SKM-1 (cell line): ENCODE data around the gene C1orf141.
"Not testable (repeated sequence)": the region's sequence is repeated elsewhere in the genome, so short reads cannot be mapped to it uniquely, and the experiment has no call there.

Experiments
- DNase-seq: peaks from one replicate; lab custom pipeline; 2025; ENCODE audit not compliant: unreplicated experiment; lab: John Stamatoyannopoulos, UW

C1orf141 gene

DNA sequence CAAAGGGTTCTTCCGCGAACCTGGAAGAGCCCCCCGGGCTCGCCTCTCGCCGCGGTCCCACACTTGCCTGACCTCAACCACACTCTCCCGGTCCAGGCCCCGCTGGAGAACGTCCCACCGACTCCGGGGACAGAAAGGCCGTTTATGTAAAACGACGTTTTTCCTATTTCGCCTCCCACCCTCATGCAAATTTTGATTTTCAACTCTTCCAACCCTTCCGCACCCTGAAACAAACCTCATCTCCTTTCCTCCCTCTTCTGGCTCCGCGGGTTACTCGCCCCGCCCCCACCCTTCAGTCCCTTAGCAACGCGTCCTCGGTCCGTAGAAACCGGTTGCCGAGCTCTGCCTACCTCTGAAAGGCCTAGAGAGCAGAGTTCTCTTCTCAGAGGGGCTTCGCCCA lies at the start of gene C1orf141:
C1orf141 (minus strand) TSS at position 276 of the 400 bp plus-strand sequence. CDS start 7,730 bp downstream, outside the sequence.
- DNase-seq = no peak

DNA sequence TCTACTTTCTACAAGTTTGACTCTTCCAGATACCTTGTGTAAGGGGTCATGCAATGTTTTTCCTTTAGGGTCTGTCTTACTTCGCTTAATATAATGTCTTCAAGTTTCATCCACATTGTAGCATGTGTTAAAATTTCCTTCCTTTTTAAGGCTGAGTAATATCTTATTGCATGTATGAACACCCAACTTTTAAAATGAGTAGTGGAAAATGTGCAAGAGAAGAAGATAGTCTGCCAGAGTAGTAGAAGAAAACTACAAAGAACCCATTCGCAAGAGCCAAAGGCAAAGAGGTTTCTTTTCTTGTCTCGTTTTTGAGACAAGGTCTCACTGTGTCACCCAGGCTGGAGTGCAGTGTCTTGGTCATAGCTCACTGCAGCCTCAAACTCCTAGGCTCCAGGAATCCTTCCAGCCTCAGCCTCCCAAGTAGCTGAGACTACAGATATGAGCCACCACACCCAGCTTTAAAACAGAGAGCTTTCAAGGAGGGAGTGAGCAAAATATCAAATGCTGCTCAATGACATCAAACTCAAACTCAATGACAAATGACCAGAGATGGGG lies 40.8 kb upstream of the C1orf141 start:
- DNase-seq = no peak

DNA sequence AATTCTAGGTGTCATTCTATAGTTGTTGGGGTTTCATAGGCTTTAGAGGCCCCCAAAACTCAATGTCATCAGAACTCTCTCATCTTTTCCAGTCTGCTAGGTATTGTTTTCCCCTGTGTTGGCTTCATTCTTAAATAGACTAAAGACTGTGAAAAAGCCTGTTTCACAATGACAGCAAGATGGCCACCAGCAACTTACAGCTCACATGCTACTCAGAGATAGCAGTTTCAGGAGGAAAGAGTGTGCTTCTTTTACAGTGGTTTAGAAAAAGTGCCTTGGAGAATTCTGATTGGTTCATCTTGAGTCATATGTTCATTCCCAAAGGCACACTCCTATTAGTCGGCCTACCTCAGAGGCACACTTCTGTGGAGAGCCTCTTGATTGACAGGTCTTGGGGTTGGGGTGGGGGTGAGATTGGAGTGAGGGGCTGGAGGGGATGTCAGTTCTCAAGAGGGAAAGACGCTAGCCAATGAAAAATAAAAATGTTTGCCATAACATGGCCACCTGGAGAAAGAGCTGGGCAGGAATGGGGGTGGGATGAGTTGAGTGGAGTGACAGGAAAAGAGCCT lies 40.0 kb upstream of the C1orf141 start:
- DNase-seq = no peak

DNA sequence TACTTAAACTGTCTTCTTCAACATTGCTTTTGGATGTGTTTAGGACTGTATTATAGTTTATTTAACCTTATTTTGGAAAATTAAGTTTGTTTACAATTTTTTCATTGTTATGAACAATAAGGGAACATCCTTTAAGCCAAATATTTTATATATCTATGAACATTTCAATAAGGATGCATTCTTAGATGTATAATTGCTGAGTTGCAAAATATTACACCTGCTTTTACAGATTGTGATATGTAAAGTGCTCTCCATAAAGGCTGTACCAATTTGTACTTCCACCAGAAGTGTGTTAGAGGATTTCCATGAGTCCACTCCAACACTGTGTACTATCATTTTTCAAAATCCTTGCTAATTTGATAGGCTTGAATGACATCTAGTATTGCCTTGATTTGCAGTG lies 39.2 kb upstream of the C1orf141 start:
- no peak for DNase-seq

DNA sequence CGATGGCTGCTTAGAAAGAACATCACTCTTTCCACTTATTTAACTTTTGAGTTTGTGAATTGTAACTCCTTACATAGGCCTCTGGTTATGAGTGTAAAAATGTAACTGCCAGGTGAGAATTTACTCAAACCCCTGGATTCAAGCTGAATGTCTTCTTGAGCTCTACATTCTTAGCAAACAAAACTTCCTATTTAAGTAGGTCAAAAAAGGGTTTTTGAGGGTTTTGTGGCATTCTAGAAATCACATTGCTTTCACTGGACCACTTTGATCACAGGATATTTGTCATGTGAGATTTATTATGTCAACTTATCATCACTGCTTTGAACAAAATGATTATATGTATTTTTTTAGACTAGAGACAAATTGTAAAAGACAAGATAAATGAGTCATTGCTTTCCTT lies 37.2 kb upstream of the C1orf141 start:
- no peak for DNase-seq

DNA sequence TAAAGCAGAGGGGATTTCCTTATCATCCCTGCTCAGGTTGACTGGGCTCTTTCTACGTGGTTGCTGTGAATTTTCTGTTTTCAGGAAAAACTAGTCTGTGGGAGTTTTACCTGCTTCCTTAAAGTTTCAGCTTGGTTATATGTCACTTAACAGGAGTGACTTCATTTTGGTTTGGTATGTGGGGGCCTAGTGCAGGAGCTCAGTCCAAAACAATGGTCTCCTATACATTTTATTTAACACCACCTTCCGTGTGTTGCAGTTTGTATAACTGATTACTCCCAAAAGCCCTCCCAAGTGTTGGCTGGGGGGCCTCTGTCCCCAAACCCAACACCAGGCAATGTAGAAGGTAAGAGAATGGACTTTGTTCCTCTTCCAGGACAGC lies 36.8 kb upstream of the C1orf141 start:
- DNase-seq = no peak

DNA sequence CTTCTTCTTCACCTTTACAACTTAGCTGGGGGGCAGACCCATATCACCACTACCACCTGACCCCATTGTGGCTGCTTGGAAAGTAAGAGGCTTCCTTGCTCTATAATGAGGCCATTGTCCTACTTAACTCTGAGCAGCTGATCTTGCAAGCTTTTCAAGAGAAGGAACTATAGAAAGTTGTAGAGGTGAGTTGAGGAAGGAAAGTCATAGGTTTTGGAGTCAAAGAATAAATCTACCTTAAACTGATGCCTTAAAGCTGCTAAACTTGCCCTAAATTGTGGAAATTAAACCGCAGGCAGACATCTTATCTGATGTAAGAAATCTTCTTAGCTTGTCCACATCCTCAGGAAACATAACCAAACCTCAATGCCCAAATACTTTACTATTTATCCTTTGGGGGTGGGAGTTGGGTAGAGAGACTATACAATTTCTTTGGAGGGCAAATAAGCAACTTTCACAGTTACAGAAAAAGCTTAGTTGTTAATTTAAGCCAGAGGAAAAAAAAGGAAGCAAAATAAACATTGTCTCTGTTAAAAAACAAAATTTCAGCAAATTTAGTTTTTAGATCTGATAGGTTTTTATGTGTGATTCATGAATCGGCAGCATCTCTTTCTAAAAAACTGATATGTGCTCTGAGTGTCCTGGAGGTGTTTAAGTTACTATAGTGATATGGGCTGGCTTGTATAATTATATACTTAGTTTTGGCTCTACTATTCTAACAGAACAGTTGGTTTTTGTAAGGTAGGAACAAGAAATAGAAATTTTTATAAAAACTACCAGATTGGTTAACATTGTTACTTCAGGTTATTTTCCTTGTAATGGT lies 36.2 kb upstream of the C1orf141 start:
- DNase-seq = no peak

DNA sequence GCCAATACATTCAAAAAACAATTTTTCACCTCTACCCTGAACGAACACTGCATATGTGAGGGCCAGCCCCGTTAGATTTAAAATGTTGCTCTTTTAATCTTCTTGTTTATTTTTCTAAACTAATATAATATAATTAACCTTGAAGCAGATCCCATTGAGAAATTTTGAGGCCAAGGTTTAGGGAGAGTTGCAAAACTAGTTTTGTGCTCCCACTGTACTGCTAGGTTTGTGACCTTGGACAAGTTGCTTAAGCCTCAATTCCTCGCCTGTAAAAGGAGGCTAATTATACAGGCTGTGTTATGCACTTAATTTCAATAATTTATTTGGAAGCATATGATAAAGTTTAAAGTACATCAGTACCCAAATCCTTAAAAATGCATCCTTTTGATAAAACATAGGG lies 35.2 kb upstream of the C1orf141 start:
- DNase-seq = no peak

DNA sequence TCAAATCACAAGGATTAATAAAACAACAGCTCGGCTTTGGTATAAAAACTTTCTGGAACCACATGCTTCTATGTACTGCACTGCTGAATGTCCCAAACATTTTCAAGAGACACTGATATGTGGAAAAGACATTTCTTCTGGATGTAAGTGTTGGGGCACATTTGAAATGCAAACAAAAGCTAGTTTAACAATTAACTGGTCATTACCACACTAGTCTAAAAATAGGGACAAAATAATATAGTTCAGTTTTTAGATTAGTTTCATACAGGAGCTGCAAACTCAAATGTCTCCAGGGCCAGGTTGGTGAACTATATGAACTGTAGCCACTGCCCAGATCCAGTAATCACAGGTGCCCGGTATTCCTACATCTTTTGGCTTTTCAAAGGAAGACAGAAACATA lies 34.7 kb upstream of the C1orf141 start:
- no peak for DNase-seq

DNA sequence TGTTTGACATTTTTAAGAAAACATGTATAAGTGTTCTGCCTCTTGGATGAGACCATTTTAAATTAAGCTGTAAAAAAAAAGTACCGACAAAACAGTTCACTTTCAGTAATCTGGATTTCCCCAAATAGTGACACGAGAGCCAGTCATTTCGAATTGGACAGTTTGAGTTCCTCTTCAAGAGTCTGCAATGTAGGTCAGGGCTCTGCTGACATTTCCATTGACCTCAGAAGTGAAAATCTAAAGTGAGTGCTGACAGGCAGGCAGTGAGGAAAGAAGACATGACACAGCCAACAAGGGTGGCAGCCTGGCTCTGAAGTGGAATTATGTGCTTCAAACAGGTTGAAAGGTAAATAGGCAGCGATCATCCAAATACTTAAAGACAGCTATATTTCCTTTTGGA lies 31.4 kb upstream of the C1orf141 start, which contains the start of gene IL23R:
IL23R (plus strand) TSS at position 259 of the 400 bp plus-strand sequence. CDS start 1,667 bp downstream, outside the sequence.
- no peak for DNase-seq

DNA sequence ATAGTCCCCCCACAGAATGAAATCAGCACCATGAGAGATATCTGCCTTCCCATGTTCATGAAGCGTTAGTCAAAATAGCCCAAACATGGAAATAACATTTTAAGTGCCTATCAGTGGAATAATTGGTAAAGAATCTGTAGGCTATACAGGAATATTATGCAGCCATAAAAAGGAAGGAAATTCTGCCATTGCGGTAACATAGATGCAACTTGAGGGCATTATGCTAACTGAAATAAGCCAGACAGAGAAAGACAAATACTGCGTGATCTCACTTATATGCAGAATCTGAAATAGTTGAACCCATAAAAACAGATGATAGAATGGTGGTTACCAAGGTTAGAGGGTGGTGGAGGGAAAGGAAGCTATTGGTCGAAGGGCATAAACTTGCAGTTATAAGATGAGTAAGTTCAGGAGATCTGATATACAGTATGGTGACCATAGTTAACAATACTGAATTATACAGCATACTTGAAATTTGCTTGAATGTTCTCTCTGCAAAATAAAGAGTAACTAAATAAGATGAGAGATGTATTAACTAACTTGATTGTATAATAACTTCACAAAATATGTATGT lies 30.8 kb upstream of the C1orf141 start:
- DNase-seq = no peak

DNA sequence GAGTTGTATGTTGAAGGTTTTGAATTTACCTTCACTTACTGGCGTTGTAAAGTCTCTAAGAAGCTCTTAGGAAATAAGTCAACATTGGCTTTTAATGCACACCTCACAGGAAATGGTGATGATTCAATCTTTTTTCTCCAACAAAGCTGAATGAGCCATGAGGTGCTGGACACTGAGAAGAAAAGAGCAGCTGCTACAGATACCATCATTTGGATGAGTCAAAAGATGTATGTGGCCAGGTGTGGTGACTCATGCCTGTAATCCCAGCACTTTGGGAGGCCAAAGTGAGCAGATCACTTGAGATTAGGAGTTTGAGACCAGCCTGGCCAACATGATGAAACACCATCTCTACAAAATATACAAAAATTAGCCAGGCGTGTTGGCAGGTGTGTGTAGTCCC lies 28.2 kb upstream of the C1orf141 start:
- no peak for DNase-seq

DNA sequence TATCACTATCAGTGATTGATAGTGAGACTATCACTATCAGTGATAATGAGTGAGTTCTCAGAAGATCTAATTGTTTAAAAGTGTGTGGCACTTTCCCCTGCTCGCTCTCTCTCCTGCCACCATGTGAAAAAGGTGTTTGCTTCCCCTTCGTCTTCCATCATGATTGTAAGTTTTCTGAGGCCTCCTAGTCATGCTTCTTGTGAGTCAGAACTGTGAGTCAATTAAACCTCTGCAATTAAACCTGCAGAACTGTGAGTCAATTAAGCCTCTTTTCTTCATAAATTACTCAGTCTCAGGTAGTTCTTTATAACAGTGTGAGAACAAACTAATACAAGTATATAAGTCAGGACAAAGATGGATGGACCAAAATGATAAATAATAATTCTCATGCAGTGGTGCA lies 24.5 kb upstream of the C1orf141 start:
- DNase-seq = no peak

DNA sequence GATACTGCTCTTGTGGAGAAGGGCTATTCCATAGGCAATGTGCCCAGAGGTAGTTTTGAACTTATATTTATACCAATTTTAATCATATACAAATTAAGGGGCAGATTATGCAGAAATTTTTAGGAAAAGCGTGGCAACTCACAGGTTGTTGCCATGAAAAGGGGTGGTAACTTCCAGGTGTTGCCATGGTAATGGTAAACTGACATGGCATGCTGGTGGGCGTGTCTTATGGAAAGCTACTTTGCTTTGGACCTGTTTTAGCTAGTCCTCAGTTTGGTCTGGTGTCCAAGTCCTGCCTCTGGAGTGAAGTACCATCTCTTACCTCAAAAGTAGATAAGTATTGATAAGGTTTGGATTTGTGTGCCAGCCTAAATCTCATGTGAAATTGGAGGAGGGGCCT lies 23.6 kb upstream of the C1orf141 start:
- no peak for DNase-seq

DNA sequence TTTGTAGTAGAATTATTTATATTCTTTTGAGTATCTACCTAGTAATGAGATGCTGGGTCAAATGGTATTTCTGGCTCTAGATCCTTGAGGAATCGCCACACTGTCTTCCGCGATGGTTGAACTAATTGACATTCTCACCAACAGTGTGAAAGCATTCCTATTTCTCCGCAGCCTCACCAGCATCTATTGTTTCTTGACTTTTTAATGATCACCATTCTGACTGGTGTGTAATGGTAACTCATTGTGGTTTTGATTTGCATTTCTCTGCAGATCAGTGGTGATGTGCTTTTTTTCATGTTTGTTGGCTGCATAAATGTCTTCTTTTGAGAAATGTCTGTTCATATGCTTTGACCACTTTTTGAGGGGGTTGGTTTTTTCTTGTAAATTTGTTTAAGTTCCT lies 16.2 kb upstream of the C1orf141 start:
- DNase-seq = no peak

DNA sequence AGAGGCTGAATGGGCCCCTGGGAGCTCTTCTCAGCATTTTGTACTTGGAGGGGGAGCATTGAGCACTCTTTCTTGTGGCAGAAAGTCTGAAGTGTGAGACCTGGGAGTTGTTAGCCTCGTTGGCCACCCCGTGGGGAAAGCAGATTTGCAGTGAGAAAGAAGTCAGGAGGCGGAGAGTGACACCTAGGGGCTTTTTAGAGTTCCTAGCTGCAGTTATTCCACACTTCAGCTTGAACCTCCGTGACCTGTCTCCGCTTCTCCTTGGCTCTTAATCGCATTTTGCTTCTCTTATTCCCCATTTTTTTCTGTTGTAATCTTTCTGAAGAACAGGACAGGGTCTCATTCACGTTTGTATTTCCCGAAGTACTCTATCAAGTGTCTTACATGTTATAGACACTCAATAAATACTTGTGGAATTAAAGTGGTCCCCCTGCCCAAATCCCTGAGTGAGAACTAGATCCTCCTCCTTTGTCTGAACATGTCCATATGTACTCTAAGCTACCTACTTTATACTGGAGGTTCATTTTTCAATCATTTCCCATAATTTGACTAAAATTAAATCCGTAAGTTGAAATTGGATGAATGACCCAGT lies 14.5 kb upstream of the C1orf141 start:
- peak; percentile 65 for DNase-seq

DNA sequence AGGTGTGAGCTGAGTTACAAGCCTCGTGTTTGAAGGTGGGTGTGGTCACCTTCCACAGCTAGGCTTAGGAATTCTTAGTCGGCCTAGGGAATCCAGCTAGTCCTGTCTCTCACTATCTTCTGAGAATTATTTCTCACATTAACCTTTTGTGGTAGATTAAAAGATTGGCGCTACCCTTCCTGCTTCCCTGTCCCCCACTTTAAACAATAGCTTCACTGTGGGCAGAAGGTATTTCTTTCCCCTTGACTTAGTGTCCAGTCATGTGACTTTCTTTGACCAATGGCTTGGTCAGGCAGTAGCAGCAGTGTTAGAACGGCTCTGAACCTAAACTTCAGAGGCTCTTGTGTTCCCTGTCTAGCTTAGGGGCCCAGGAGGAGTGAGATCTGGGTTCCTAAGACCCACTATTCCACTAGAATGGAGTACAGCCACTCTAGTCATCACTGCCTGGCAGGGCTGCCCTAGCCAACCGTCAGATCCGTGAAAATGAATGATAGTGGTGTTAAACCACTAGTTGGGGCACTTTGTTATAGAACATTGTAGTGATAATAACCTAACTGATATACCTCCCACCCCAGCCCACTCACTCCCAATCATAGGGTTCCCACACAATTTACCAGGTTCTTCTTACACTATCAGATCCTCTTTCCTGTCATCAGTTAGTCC lies 13.9 kb upstream of the C1orf141 start:
- DNase-seq = no peak

DNA sequence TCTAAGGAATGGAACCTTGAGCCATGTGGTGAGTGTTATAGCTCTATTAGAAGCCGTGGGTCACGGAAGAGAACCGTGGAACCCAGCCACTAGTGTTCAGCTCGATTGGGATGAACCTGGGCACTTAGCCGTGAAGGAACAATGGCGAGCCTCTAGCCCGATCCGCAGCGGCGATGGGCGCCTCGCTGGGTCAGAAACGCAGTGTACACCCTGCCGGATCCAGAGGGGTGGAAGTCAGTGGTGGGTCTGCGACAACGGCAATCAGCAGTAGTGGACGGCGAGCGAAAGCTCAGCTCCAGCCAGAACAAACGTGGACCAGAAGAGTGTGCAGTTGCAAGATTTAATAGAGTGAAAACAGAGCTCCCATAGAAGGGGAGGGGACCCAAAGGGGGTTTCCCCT lies 13.2 kb upstream of the C1orf141 start:
- not testable (repeated sequence) for DNase-seq

DNA sequence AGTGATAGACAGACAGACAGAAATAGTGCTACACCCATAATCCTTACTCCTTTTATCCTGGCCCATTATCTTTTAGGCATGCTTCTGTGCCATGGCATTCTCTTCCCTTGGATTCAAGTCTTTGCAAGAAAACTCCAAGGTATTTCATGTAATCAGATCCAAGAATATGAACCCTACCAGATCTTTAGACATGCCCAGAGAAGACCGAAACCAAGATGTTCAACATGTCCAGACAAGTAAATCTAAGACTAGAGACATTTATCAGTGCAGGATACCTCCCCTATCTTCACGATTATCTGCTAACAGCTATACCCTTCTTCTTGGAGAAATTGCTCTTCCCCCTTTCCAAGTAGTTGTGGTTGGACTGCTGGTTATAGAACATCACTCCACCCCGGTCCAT lies 11.8 kb upstream of the C1orf141 start:
- DNase-seq = no peak

DNA sequence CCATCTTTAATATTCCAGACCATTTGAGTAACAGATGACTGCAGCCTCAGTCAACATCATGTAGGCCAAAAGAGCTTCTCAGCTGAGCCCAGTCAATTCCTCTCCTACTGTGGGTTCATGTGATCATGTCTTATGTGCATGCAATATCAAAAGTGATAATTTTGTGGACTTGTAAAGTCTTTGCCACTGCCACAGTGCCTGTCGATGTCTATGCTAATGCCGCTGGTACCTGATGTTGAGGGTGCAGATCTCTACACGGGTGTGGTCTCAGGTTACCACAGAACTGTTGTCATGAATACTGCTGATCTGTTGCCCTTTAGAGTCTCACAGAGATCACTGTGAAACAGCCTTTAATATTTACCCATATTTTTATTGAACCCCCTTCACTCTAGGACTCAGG lies 11.3 kb upstream of the C1orf141 start:
- DNase-seq = no peak

DNA sequence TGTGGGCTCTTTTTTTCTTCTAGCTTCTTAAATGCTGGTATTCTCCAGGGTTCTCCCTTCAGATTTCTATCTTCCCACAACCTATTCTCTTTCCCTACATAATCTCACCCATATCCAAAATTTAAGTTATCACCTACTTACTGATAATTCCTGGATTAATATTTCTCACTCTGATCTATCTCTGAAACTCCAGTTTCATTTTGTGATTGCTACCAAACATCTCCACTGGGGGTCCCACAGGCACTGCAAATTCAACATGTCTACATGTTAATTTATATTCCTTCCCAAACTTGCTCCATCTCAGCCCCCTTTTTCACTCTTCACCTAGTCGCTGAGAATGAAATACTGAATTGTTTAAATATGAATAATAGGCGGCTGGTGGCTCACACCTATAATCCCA lies 9.9 kb upstream of the C1orf141 start:
- no peak for DNase-seq
